GM21723 (cell line): ENCODE data around the gene TOM1L2.

Experiments used
- ATAC-seq: cut with Tn5 transposase; IDR thresholded peaks from one replicate; pipeline ENCODE4 v1.9.1; 2021; ENCODE audit warnings: mild to moderate bottlenecking, moderate library complexity; ENCODE audit not compliant: unreplicated experiment

TOM1L2 gene

DNA sequence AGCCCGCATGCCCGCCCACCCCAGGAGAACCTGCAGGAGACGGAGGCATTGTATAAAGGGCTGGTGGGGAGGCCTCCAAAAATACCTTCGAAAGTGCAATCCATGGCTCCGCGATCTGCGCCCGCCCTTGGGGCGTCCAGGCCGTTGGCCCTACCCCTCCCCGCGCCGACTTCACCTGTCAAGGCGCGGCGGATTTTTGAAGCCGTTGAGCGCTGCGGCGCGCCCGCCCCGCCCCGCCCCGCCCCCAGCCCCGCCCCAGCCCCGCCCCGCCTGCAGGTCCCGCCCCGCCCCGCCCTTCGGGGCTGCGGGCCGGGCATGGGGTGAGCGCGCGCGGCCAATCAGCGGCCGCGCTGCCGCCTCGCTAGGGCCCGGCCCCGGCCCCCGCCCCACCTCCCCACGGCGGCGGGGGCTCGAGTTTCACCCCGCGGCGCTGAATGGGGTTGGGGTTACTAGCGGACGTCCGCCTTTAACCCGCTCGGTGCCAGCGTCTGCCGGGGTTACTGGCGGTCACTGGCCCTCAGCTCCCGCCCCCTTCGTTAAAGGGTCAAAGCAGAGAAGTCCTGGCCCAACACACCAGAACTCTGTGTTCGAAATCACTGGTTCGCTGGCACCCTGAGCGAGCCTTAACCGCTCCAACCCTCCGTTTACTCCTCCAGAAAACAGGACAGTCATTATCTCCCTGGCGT lies 148.6 kb downstream of the TOM1L2 start:
- ATAC-seq = peak; percentile 75

DNA sequence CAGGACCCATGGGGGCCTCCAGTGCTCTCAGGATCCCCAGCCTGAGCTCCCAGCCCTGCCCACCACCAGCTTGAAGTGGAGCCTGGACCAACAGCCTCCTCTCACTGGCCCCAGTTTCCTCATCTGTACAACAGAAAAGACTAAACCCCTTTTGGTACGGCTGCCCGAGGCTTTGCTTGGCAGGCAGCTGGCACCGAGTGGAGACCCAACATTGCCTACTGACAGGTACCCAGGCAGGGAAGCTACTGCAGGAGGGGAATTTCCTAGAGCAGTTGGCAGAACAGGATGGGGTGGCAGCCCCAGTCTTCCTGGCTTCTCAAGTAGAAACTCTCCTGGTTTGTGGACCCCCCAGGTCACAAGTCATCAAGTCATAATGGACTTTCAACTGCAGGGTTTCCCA lies 149.6 kb downstream of the TOM1L2 start:
- no peak for ATAC-seq

GRCh38 chr17:17822189-17822588 lies 150.0 kb downstream of the TOM1L2 start:
- ATAC-seq = no peak

DNA sequence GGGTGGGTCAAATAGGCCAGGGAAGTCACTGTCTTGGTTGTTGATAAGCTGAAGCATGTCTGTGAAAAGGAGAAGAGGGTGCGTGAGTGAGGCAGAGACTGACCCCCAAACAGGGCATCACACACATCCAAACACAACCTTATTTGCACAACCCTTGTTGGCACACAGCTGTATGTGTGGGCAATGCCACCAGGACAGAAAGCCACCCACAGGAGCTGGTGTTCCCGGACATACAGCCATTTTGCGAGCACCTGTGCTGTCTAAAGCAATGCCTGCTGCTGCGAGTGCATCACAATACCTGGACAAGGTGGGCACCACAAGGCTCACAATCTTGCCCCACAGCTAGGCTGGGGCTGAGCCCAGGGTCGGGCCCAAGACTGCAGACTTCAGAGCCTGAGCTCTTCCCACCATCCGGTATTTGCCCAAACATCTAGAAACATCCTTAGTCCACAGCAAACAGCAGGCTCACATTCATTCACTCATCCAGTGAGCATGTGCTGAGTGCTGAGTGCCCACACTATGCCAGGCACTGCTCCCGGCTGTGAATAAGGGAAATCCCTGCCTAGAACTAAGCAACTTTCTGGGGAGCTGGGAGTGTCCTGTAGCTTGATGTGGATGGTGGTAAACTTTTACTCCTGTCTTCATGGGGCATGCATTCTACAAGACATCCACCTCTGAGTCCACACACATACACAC lies 151.6 kb downstream of the TOM1L2 start:
- ATAC-seq = no peak

GRCh38 chr17:17820046-17820445 lies 152.2 kb downstream of the TOM1L2 start:
- ATAC-seq = no peak

DNA sequence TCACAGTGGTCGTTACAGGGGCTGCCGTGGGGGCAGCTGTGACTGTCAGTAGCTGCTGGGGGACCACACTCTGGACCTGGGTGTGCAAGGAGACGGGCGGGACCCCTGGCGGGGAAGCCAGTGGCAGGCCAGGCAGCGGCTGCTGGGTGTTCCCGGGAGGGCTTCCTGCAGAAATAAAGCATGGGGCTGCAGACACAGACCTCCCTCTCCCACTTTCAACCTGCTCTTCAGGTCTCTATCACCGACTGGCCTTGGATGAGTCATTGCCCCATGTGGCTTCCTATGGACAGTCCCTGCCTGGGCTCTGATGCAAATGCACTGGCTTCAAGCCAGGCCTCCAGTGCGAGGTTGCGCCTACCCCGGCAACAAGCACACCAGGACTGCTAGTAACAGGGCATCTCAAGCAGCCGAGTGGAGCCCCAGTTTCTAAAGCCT lies 152.6 kb downstream of the TOM1L2 start:
- peak; percentile 51 for ATAC-seq

GRCh38 chr17:17819111-17819510 lies 153.1 kb downstream of the TOM1L2 start:
- no peak for ATAC-seq

- ATAC-seq = no peak
Observed at GRCh38 chr17:17818088-17818526, 154.1 kb downstream of the TOM1L2 start.

DNA sequence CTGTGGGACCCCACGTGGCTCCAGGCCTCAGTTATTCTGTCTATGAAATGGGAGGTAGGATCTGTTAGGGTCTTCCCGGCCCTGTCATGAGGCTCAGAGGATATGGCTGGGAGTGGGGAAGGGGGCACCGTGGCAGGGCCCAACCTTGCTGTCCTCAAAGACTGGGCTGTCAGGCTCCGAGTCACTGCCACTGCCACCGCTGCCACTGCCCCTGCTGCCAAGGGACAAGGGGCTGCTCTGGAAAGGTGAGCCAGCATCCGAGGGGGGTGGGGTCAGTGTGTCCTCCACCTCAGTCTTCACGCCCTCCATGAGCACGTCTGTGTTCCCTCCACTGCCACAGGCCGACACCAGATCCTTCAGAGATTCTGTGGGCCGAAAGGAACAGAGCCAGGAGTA lies 154.7 kb downstream of the TOM1L2 start:
- ATAC-seq = no peak

- ATAC-seq = no peak
Observed at GRCh38 chr17:17816831-17817551, 155.2 kb downstream of the TOM1L2 start.

DNA sequence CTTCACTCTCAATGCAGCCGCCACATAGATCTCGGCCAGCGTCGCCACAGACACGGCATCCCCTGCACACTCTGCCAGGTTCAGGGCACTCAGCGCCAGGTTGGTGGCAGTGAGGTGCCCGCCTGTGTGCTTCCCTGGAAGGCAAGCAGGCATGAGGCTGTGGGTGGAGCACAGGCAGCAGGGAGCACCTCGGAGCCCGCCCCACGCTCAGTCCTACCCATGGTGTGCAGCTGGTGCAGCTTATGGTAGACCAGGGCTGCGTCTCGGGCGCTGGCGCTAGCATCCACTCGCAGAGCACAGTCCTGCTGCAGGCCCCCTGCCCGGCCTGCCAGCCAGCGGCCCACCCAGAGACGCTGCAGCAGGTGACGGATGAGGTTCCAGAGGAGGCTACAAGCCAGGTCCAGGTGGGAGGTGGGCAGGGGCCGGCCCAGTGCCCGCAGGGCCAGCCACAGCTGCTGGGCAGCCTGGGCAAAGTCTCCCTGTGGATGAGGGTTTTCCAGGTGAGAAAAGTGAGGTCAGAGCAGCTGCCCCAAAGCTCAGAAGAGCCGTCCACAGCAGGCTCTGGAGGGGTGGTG lies 155.9 kb downstream of the TOM1L2 start:
- no peak for ATAC-seq

DNA sequence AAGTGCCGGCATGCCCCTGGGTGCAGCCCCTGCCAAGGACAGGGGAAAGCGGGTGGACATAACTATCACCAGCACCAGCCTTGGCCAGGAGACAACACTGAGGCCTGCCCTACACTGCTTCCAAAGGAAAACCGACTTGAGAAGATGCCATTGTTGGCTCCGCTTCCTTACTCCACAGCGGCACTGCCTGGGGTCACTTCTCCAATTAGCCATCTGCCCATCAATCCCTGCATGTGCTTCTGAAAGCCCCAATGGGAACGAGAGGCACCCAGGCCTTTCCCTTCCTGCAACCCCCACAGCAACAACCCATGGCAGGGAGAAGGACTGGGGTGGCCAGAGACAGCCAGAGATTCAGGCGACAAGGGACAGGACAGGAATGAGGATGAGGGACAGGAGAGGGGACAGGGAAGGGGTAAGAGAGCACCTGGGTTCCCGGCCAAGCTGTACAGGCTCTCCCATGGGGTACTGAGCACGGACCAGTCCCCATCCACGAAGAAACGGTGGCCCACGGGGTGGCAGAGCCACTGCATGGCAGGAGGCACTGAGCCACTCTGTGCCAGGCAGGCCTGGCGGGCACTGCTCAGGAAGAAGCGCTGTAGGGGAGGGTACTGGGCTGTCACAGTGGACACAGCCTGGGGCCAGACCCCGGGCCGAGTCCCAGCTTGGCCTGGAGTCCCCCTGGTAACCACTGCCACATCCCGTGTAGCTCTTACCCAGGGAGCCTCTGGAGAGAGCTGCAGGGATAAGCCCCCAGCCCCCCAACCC lies 156.6 kb downstream of the TOM1L2 start:
- ATAC-seq = no peak

DNA sequence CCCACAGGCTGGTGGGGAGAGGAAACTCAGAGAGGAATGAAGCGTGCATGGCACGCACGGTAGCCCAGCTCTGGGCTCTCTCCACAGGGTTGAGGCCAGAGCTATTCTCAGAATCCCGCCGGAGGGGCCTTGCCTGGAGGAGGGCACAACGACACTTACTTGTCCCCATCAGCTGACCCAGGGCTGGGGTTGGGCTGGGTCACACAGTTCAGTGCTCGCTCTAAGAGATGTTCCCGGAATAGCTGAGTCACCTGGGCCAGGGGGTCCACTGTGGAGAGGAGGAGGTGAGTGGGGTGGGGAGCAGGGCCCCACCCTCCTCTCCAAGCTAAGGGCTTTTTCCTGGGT lies 157.2 kb downstream of the TOM1L2 start:
- no peak for ATAC-seq

DNA sequence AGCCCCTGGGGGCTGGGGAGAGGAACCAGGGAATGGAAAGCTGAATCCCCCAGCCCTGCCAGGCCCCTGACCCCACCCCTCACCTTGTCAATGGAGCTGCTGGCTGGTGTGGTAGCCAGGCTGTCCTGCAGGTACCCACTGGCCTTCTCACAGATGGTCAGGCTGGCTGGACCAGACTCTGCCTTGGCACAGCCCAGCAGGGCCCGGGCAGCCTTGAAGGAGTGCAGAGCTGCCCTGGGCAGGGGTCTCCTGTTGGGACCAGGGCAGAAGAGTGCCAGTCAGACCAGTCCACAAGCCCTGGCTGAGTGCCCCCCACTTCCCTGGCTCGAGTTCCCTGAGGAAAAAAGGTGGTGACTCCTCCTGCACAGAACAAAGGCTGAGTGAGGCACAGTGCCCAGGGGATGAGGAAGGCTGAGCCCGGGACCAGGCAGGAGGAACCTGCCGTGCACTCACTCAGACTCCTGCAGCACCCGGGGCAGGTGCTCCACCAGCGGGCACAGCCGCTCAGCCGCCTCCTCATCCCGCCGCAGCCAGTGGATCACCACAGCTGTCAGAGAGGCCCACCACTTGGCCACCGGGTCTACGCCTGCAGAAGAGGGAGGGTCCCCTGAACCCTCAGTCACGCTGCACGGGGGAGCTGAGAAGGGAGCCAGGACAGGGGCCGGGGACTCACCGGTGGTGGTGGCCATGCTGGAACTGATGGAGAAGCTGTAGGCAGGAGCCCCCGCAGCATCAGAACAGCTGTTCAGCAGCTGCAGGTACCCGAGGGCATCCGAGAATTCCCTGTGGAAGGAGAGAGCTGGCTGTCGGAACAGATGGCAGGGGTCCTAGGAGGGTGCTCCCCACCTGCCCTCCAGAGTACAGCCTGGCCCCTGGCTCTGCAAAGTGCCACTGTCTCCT lies 157.8 kb downstream of the TOM1L2 start:
- ATAC-seq = no peak

DNA sequence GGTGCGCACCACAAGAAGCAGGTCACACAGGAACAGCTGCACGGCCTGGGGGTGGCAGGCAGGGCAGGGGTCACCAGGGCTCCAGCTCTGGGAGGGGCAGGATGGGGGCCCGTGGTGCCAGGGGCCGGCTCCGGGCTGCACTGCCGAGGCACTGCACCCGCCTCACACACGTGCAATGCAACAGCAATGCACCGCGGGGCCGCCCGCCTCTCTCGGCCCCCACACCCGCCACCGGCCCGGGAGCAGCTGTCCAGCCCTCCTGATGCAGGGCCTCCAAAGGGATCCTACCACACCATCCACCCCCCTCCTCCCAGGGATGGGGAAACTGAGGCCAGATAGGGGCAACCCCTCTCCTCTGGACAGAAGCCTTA lies 158.5 kb downstream of the TOM1L2 start:
- no peak for ATAC-seq

GRCh38 chr17:17813055-17813724 lies 159.0 kb downstream of the TOM1L2 start:
- no peak for ATAC-seq

DNA sequence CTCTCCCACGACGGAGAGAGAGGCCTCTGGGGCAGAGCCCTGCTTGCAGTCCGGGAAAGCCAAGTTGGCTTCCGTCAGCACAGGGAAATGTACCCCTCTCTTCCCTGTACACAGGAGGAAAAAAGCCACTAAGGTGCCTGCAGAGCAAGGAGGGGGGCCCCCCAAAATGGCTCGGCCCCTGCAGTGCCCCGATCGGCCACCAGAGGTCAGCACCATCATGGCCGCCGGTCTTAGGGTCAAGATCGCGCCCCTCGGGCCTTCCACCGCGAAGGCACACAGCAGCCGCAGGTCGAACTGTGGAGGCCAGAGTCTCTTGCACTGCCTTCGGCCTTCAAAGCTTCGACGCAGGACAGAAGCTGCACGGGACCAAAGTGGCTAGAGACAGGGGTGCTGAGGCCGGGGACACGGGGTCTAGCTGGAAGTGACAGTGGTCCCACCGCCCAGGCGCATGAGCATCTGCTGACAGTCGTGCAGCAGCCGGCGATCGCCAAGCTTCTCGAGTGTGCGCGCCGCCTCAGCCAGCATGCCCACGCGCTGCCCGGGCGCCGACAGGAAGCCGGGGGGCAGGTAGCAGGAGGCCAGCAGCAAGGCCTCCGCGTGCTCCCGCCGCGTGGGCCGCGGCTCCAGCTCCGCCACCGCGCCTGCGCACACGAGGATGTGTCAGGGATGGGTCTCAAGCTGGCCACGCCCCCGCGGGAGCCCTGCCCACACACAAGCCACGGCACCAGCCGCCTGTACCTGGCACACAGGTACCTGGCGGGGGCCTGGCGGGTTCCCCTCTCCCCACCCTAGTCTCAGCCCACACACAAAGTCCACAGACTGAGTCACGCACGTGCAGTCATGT lies 159.8 kb downstream of the TOM1L2 start:
- ATAC-seq = no peak

- no peak for ATAC-seq
Observed at GRCh38 chr17:17811381-17812210, 160.6 kb downstream of the TOM1L2 start.
